Keratinocyte (primary cell): ENCODE data around the gene TXNRD1. TPM values are rescaled to one million over a fixed set of nuclear protein-coding genes. Genes with fewer than 3 reads are reported as not detected.

Experiments
- DNase-seq: peaks from one replicate; pipeline ENCODE4 v3.0.0-alpha.2; 2011; ENCODE audit warnings: low read depth, missing footprints, low spot score
- FAIRE-seq: peaks from 2 replicates; lab custom pipeline; 2011; peaks lifted over from hg19 to GRCh38; lab: Jason Lieb, UNC
- H2AFZ ChIP-seq: 2 replicates; pipeline ENCODE4 v1.6.0; 2012; ENCODE audit warnings: low read length, control low read depth, inconsistent platforms; ENCODE audit not compliant: control insufficient read depth
- H3K27ac ChIP-seq: 2 replicates; pipeline ENCODE4 v1.5.1; 2011; ENCODE audit warnings: low read length; ENCODE audit not compliant: control insufficient read depth, insufficient read depth
- H3K27me3 ChIP-seq: 3 replicates; pipeline ENCODE4 v1.6.0; 2011; ENCODE audit warnings: low read length; ENCODE audit not compliant: control insufficient read depth, insufficient read depth; ENCODE audit errors: extremely low read depth
- H3K36me3 ChIP-seq, 2 experiments: 2 replicates in 1 of 2; 3 replicates in 1 of 2; pipeline ENCODE4 v1.5.1; 2011; ENCODE audit warnings: low read length in 2 of 2, mild to moderate bottlenecking in 1 of 2; ENCODE audit not compliant: control insufficient read depth in 2 of 2, insufficient read depth in 2 of 2; ENCODE audit errors: extremely low read depth in 1 of 2
- H3K4me1 ChIP-seq: 3 replicates; pipeline ENCODE4 v1.5.1; 2011; ENCODE audit warnings: low read length; ENCODE audit not compliant: control insufficient read depth, insufficient read depth; ENCODE audit errors: extremely low read depth
- H3K4me2 ChIP-seq: 3 replicates; pipeline ENCODE4 v1.6.0; 2011; ENCODE audit warnings: low read depth, low read length; ENCODE audit not compliant: control insufficient read depth, insufficient read depth; ENCODE audit errors: extremely low read depth
- H3K4me3 ChIP-seq, 3 experiments: fragments of 200-600 bp in 1 of 3; sonication (generic) in 1 of 3; 2 replicates in 2 of 3; 3 replicates in 1 of 3; pipeline ENCODE4 v1.5.1; 2011 to 2016; ENCODE audit warnings: low read length in 3 of 3, mild to moderate bottlenecking in 3 of 3, control low read depth in 2 of 3, inconsistent platforms in 1 of 3, low read depth in 1 of 3, mixed read lengths in 1 of 3, mixed run types in 1 of 3, moderate library complexity in 1 of 3; ENCODE audit not compliant: control insufficient read depth in 2 of 3, insufficient read depth in 2 of 3; ENCODE audit errors: extremely low read depth in 1 of 3
- H3K79me2 ChIP-seq: 2 replicates; pipeline ENCODE4 v1.6.0; 2012; ENCODE audit warnings: low read length; ENCODE audit not compliant: control insufficient read depth, insufficient read depth
- H3K9ac ChIP-seq: 3 replicates; pipeline ENCODE4 v1.6.0; 2011; ENCODE audit warnings: low read length; ENCODE audit not compliant: control insufficient read depth, insufficient read depth; ENCODE audit errors: extremely low read depth
- H3K9me1 ChIP-seq: 3 replicates; pipeline ENCODE4 v1.6.0; 2011; ENCODE audit warnings: low read length; ENCODE audit not compliant: control insufficient read depth, insufficient read depth; ENCODE audit errors: extremely low read depth
- H3K9me3 ChIP-seq: 2 replicates; pipeline ENCODE4 v1.5.1; 2012; ENCODE audit warnings: low read depth, low read length; ENCODE audit not compliant: control insufficient read depth
- H4K20me1 ChIP-seq: 3 replicates; pipeline ENCODE4 v1.6.0; 2011; ENCODE audit warnings: low read length; ENCODE audit not compliant: control insufficient read depth, insufficient read depth; ENCODE audit errors: extremely low read depth
- EZH2 ChIP-seq: IDR thresholded peaks from one replicate; pipeline ENCODE4 v1.6.1; 2012; ENCODE audit warnings: inconsistent platforms, mild to moderate bottlenecking, low read length, moderate library complexity
- dilution Hi-C: fragments of 300-500 bp; cut with MboI; formaldehyde crosslinking; loops from one replicate; pipeline ENCODE4 v1.7.0; 2020; ENCODE audit warnings: low sequenced_read_pairs; ENCODE audit not compliant: extremely low pct_ligation_motif_present
- polyA plus RNA-seq, 5 experiments: library from polyadenylated mRNA; depleted of rRNA in 3 of 5; stranded (reverse) in 3 of 5; stranded (forward) in 1 of 5; unstranded in 1 of 5; fragments of >200 nt; gene quantifications; 1 replicate in 1 of 5; 2 replicates in 3 of 5; 3 replicates in 1 of 5; pipeline versions ENCODE4 v1.2.1 to v1.2.3, GENCODE V29; 2011 to 2012; ENCODE audit warnings: missing spikeins in 2 of 5, low read depth in 1 of 5, low replicate concordance in 1 of 5
- TF ChIP-seq, protein P1 (sequence below), 3 experiments: IDR thresholded peaks in 1 of 3; conservative IDR thresholded peaks in 1 of 3; optimal IDR thresholded peaks in 1 of 3; 2 replicates in 2 of 3; 3 replicates in 1 of 3; pipeline versions ENCODE3 to v1.5.1; 2011; ENCODE audit warnings: low read length in 3 of 3, mild to moderate bottlenecking in 3 of 3, moderate library complexity in 2 of 3, control low read depth in 1 of 3, inconsistent platforms in 1 of 3; ENCODE audit not compliant: insufficient read depth in 2 of 3; ENCODE audit errors: extremely low read depth in 1 of 3

TXNRD1 gene
- polyA plus RNA-seq, 1 donor (not counting 4 experiments of a cell fraction or from before 2014, with no cell fraction given) = 88.9 TPM

DNA sequence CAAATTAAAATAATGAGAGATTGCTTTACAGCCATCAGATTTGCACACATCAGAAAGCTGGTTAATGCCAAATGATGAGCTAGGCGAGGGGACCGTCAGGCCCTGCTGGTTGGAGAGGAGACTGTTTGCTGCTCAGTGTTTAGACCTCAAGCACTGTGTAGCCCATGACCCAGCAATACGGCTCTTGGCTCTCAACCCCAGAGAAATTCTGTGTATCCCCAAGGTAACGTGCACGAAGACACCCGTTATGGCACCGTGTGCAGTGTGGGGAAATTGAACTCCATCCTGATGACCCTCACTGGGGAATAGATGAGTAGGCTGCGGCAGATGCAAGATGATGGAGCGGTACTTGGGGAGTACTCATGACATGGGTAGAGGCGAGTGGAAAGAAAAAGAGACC lies 143.6 kb downstream of the TXNRD1 start:
- DNase-seq = no peak
- Histone ChIP-seq H3K4me2 (no peak overlapping the region), H2AFZ (no peak overlapping the region), H3K4me1 (no peaks in the 10 kb centered on the region), H3K9ac (no peak overlapping the region), H3K27me3 (no peaks in the 10 kb centered on the region), H4K20me1 (no peaks in the 10 kb centered on the region), H3K27ac (no peak overlapping the region), H3K9me1 (no peaks in the 10 kb centered on the region), H3K79me2 (no peaks in the 10 kb centered on the region), H3K4me3 (no peak overlapping the region), H3K9me3 (no peaks in the 10 kb centered on the region), H3K36me3 (peaks cover 0 to 1% of the 10 kb centered on the region in 2 experiments)
- FAIRE-seq = no peak
- TF ChIP-seq EZH2 = no peak
- TF ChIP-seq, protein P1, sequence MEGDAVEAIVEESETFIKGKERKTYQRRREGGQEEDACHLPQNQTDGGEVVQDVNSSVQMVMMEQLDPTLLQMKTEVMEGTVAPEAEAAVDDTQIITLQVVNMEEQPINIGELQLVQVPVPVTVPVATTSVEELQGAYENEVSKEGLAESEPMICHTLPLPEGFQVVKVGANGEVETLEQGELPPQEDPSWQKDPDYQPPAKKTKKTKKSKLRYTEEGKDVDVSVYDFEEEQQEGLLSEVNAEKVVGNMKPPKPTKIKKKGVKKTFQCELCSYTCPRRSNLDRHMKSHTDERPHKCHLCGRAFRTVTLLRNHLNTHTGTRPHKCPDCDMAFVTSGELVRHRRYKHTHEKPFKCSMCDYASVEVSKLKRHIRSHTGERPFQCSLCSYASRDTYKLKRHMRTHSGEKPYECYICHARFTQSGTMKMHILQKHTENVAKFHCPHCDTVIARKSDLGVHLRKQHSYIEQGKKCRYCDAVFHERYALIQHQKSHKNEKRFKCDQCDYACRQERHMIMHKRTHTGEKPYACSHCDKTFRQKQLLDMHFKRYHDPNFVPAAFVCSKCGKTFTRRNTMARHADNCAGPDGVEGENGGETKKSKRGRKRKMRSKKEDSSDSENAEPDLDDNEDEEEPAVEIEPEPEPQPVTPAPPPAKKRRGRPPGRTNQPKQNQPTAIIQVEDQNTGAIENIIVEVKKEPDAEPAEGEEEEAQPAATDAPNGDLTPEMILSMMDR (optimal IDR thresholded peaks at IDR 0.05 in 1 of 3, IDR thresholded peaks at IDR 0.05 in 1 of 3, conservative IDR thresholded peaks at IDR 0.05 in 1 of 3; ENCODE audit: extremely low read depth in 1 of 3, insufficient read depth in 2 of 3, low read length in 3 of 3) = no peak
- dilution Hi-C loops = no loop called here

DNA sequence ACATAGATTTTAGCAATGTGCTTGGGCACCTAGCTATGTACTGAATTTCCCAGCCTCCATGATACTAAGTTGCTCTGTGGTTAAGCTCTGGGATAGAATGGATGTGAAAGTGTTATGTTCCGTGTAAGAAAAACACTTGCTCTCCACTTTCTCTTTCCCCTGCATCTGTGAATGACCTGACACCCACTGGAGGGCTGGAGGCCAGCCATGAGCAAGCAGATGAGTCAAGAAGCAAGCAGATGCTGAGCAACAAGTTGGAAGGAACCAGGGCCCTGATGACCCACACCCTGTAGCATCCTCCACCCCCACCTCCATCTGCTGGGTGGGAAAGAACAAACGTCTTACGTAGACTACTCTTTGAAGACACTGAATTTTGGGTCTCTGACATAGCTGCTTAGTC lies 144.6 kb downstream of the TXNRD1 start:
- dilution Hi-C loops = no loop called here
- FAIRE-seq (no peak), DNase-seq (no peak)
- H3K27me3 ChIP-seq = no peaks in the 10 kb centered on the region
- H3K79me2 ChIP-seq = no peaks in the 10 kb centered on the region
- H3K4me2 ChIP-seq = no peak overlapping the region
- H3K9me3 ChIP-seq = no peaks in the 10 kb centered on the region
- peaks cover 0 to 1% of the 10 kb centered on the region in 2 experiments for H3K36me3 ChIP-seq
- TF ChIP-seq, protein P1 (optimal IDR thresholded peaks at IDR 0.05 in 1 of 3, IDR thresholded peaks at IDR 0.05 in 1 of 3, conservative IDR thresholded peaks at IDR 0.05 in 1 of 3; ENCODE audit: extremely low read depth in 1 of 3, insufficient read depth in 2 of 3, low read length in 3 of 3) = no peak
- TF ChIP-seq EZH2 = no peak
- H2AFZ ChIP-seq = no peak overlapping the region
- H3K9ac ChIP-seq = no peak overlapping the region
- H3K4me1 ChIP-seq = no peaks in the 10 kb centered on the region
- H4K20me1 ChIP-seq = no peaks in the 10 kb centered on the region
- H3K27ac ChIP-seq = no peak overlapping the region
- H3K4me3 ChIP-seq = no peak overlapping the region
- no peaks in the 10 kb centered on the region for H3K9me1 ChIP-seq
